HS-5 (cell line): ENCODE results near the gene PANK4.
"Not testable (repeated sequence)": the region's sequence is repeated elsewhere in the genome, so short reads cannot be mapped to it uniquely, and the experiment has no call there.

ENCODE experiments used
- DNase-seq: peaks from one replicate; pipeline ENCODE4 v3.0.0-alpha.2; 2012; ENCODE audit warnings: low read depth

The PANK4 gene

DNA sequence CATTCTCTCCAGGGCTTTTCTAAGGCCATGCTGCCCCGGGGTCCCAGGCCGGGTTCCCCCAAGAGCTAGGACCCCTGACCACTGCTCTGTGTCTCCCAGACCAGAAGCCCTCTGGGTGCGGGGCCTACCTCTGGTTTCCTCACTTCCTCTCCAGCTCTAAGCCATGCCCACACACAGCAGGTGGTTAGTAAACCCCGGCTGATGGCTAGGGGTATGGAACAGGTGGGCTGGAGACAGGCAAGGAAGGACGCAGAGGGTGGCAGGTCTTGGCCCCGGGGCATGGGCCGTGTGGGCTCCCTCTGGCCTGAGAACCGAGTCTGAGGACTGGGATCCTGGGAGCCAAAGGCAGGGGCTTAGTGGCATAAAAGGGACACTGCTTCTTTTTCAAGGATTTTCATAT, 66.2 kb downstream of the PANK4 start:
- no peak for DNase-seq

DNA sequence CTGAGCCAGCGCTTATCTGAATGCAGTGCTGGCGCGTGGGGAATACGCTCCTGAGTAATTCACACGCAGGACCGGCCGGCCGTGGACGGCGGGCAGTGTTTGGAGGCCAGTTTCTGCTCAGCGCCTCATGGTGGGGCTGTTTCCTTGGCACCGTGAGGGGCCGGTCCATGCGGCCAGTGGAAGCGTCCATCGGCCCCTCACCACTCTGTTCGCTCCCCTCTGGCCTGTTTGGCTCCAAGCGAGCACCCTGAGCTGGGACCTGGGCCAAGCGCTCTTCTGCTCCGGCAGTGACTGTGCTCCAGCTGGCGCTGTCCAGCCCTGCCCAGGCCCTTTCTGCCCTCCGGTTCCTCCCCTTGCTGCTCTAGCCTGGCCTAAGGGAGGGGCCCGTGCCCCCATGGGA, 66.6 kb downstream of the PANK4 start:
- no peak for DNase-seq

DNA sequence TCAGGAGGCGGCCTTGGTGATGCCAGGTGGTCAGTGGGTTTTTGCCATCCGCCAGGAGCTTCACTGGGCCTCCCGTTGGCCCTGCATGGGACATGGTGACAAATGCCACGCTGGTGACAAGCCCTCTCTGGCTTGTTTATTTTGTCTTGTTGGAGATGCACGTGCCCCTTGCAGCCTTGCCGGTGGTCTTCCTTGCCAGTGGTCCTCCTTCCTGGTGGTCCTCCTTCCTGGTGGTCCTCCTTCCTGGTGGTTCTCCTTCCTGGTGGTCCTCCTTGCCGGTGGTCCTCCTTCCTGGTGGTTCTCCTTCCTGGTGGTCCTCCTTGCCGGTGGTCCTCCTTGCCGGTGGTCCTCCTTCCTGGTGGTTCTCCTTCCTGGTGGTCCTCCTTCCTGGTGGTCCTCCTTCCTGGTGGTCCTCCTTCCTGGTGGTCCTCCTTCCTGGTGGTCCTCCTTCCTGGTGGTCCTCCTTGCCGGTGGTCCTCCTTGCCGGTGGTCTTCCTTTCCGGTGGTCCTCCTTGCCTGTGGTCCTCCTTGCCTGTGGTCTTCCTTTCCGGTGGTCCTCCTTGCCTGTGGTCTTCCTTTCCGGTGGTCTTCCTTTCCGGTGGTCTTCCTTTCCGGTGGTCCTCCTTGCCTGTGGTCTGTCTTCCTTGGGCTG, 67.2 kb downstream of the PANK4 start:
- not testable (repeated sequence) for DNase-seq

DNA sequence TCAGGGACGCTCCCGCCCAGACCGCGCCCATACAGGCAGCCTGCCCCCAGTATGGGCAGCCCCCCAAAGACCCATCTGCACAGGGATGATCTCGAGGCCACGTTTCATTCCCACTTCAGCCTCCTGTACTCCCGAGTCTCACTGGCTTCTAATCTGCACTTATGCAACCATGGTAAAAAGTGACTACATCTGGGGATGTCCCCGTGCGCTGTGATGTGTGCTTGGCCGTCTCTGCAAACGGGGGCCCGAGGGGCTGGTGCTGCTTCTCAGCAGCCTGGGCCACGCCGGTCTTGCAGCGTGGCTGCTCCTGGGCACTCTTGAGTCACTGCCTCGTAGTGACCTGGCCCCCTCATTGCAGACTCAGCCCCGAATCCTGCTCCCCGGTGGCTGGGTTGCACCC, 67.7 kb downstream of the PANK4 start:
- DNase-seq = no peak
